Pulmonary artery endothelial cell (primary cell): ENCODE results near the gene DOCK3. TPM values are rescaled to one million over a fixed set of nuclear protein-coding genes. Genes with fewer than 3 reads are reported as not detected.
"Not testable (repeated sequence)": the region's sequence is repeated elsewhere in the genome, so short reads cannot be mapped to it uniquely, and the experiment has no call there.

Experiments
- DNase-seq: peaks from one replicate; pipeline ENCODE4 v3.0.0-alpha.2; 2011; ENCODE audit warnings: low read depth, low spot score
- total RNA-seq: library from RNA; depleted of rRNA; stranded (reverse); fragments of >200 nt; gene quantifications from 2 replicates; pipeline ENCODE4 v1.2.3, GENCODE V29; 2014

The DOCK3 gene
- total RNA-seq, 1 donor from 2014 or later, result under 0.01 TPM

DNA sequence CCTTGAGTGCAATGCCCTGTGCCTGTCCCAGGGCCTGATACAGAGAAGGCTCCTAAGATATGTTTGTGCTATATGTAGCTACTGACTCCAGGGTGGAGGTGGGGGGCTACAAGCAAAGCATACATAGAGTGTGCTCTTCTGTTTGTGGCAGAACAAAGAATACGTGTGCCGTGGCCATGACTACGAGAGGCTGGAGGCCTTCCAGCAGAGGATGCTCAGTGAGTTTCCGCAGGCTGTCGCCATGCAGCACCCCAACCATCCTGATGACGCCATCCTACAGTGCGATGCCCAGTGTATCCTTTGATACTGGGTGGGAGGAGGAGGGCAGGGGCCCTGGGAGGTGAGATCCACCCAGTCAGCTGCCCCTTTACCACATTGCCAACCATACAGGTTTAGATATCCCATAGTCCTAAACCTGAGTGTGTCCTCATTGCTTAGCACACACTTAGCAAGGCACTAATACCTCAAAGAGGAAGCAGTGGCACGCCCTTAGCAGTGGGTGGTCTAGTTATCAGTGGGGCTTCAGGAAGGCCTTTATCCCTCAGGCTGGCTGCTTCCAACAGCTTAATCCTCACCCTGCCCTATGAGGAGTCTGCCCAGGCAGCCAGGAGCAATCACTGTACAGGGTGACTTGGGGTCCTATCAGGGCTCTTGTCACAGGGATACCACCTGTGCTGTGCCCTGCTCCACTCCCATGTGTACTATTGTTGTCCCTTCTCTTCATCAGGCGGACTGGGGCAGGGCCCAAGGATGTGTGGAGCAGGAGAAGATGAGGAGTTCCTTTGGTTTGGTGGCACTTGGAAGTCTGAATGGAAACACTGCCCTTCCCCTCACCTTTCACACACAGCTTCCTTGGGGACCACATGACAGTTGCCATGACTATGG is 680.2 kb downstream of the DOCK3 start:
- DNase-seq, result no peak

DNA sequence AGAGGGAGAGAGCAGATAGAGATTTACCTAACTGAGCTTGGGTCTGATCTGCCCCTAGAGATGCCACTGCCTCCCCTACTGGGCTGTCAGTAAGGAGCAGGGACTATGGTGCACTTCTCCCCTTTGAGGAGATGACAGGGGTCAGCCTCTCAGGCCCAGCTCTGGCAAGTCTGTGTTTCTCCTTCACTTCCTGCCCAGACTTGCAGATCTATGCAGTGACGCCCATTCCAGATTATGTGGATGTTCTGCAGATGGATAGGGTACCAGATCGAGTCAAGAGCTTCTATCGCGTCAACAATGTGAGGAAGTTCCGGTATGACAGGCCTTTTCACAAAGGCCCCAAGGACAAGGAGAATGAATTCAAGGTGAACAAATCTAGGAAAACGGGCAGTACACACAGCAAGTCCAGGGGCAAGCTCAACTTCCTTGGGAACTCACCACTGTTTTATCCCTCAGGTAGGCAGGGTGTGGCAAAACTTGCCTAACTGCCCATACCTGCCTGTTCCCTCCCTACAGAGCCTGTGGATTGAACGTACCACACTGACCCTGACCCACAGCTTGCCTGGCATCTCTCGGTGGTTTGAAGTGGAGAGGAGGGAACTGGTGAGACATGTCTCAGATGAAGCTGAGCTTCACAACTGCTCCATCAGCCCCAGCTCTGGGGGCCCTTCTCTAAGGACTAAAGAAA is 681.3 kb downstream of the DOCK3 start:
- DNase-seq, result no peak

DNA sequence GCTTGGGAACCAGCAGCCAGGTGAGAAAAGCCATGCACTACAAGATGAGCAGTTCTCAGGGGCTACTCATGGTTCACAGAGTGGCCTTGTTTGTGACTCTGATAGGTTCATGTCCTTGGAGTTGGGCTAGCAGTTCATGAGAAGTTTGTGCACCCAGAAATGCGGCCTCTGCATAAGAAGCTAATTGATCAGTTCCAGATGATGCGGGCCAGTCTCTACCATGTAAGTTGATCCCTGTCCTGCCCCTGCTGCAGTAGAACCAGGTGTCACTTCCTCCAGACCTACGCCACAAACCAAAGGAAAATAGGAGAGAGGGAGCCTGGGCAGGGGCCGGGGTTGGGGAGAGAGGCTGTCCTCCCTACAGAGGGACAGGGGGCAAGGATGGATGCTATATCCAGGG is 683.1 kb downstream of the DOCK3 start:
- DNase-seq, result no peak

DNA sequence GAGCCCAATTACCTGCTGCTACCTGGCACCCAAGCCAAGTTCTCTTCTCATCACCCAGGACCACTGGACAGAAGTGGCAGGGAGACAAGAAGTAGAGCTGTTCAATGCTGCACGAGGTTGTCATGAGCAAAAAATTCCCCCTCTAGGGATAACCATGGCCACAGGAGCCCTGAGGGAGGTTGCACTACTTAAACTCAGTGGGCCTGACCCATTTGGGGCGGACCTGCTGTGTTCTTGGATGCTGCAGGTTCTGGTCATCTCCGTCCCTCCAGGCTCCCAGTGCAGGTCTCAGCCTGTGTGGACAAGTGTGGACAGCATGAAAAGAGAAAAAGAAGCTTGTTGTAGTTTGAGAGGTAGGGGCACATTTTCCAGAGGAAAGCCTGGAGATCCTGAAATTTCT is 684.3 kb downstream of the DOCK3 start:
- no peak for DNase-seq

DNA sequence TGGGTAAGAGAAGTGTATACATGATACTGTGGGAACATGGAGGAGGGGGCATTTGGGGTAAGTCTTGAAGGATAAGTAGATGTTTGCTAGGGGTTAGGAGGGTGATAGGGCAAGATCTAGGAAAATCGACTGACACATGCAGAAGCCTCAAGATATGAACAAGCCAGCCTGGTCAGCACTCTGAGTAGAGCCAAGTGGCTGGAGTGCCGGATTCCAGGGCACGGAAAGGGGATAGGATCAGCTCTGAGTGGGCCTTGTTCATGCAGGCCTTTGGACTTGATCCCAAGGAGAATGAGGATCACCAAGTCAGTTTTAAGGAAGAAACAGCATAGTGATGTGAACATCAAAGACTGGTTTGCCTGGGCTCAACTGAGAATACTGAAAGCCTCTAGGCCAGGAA is 686.1 kb downstream of the DOCK3 start:
- DNase-seq, result no peak

DNA sequence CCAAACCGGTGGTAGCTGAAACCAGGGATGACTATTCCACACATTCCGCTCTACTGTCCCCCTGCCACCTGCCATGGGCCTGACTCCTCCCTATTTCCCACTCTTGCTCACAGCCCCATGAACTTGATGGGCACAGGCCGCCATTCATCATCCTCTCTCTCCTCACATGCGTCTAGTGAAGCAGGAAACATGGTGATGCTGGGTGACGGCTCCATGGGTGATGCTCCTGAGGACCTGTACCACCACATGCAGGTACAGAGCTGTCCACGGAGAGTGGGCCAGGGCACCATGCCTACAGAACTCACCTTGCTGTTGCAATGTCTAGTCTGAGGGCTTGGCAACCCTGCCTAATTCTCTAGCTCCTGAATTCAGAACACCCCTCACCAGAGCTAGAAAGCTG is 687.0 kb downstream of the DOCK3 start:
- no peak for DNase-seq

DNA sequence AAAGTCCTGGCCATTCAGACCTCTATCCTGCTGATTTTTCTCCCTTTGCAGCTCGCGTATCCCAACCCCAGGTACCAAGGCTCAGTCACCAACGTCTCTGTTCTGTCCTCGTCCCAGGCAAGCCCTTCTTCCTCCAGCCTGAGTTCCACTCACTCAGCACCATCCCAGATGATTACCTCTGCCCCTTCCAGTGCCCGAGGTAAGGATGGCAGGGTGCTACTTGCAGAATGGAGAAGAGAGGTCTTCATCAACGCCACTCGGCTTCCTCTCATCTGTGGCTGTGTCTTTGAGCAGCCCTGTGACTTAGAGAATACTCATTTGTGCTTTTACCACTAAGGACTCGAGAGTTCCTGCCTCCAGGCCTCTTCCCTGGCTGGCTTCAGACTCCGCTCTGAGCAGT is 687.7 kb downstream of the DOCK3 start:
- DNase-seq, result no peak

DNA sequence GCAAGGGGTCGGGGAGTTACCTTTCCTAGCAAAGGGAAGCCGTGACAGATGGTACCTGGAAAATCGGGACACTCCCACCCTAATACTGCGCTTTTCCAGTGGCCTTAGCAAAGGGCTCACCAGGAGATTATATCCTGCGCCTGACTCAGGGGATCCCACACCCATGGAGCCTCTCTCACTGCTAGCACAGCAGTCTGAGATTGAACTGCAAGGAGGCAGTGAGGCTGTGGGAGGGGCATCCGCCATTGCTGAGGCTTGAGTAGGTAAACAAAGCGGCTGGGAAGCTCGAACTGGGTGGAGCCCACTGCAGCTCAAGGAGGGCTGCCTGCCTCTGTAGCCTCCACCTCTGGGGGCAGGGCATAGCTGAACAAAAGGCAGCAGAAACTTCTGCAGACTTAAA is 693.5 kb downstream of the DOCK3 start:
- not testable (repeated sequence) for DNase-seq

DNA sequence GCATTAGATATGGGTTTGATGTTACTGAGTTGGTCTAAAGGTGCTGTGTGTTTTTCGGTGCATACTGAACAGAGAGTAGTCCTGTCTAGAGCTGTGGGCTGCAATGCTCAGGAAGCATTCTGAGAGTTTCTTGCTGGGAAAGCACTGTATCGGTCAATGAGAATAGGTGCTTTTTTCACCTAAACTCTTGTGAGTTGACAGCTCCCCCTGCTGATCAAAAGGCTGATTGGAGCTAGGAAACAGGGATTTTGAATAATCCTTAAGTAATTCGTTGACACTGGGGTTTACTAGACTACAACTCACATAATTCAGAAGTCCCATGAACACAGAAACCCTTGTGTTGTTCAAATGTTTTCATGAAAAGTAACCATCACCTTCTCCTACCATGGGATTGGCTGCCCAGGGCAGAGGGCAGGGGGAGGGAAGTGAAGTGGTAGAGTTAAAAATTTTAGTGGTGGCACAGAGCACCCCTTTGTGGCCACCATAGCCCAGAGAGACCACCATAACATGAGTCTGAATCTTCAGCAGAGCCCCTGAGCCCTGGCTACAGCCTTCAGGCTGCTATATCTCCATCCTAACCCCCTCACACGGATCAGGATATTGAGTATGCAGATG is 697.3 kb downstream of the DOCK3 start:
- no peak for DNase-seq

DNA sequence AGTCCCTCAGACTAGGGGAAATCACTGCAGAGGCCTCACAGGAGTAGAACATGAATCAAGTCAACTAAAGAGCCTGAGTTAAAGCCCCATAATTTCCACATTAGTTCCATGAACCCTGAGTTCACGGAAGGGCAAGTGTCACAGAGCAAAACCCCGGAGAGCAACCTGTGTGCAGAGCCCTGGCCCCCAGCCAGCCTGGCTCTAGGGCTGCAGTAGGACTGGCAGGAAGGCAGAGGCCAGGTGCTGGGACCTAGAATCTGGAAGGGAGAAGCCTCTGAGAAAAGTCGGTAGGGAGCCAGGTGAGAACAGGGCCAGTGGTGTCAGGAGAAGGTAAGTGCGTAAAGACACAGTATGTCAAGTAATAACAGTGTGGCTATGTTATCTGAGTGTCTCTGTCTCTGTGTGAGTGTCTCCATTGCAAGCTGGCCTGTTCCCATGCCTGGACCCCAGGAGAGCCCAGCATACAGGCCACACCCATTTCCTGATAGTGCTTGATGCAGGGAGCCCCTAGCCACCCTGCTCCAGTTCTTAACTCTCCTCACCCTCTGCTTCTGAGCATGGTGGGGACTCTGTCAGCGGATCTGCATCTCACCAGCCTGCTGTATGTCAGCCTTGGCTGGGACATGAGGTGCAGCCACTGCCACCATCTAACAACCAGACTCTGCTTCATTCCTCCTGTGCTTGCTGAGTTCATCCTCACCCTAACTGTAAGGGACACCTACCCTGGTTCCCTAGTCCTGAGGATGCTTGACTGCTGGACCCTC is 699.1 kb downstream of the DOCK3 start:
- DNase-seq, result no peak

DNA sequence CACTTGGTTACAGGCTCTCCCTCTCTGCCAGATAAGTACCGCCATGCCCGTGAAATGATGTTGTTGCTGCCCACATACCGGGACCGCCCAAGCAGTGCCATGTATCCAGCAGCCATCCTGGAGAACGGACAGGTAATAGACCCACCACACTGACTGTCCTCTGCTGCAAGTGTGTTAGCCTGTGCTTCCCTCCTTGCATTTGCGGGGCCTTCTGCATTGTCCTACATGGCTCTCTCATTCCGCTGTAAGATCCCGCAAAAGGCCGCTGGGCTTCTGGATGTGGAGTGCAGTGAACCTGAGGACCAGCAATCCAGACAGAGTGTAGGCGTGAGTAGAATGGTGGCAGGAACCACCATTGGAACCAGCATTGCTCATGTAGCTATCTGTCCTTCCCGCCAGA is 699.7 kb downstream of the DOCK3 start:
- DNase-seq, result no peak

DNA sequence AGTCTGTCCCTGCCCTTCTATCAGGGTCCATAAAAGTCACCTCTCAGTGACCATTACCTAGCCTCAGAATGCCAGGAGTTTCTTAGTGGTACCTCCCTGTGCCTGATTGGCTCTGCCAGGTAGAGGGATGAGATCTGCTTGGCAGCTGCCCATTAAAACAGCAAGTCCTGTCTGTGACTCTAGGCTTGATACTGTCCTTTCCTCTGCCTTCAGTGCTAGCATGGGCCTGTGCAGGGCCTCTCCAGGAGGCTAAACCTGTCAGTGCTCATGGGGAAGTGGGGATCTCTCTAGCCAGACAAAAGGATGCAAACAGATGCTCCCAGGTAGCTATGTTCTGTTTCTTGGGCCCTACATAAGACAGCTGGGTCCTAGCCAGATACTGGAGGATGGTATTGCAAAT is 700.4 kb downstream of the DOCK3 start:
- DNase-seq, result no peak

DNA sequence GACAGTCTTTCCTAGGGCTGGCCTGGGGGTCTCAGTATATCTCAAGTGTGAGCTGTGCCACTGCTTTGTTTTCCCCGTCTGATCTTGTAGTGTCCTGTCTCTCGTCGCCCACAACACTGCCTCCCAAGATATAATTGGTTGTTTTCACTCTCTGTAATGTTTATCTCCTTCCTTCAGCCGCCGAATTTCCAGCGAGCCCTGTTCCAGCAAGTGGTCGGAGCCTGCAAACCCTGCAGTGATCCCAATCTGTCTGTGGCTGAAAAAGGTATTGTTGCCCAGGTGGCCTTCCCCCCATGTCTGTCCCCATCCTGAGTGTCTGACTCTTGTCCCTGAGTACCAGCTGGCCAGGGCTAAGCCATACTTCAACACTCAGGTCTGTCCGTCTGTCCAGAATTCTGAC is 700.8 kb downstream of the DOCK3 start:
- DNase-seq, result no peak

DNA sequence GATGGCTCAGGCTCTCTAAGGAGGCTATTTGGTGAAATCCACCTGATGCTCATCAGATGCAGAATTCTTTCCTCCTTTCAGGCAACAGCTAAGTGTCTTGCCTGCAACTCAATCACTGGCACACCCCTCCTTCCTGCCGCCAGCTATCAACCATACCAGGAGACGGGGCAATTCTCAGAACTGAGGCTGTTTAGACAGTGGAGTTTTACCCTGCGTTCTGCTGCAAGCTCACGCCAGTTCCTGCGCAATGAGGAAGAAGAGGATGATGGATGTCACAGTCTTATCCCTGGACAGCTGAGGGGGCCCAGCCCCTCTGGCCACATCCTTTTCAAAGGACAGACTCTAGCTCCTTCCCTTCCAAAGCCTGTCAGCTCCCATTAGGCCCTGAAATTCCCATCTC is 703.3 kb downstream of the DOCK3 start:
- no peak for DNase-seq

DNA sequence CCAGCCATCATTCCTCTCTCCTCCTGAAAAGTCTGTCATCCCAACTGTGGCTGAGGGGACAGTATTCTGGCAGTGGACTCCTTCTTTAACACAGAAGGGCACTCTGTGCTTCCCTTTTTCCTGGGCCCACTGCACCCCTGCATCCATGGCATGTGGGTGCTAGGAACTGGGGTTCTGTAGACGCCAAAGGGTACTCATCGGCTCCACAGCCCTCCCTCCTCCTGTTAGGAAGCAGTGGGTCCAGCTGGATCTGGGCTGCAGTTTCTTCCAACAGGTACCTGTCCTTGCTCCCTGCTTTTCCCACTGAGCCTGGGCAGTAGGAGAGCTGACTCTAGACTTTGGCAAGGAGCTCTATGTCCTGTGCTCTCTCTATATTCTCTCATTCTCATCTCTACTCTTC is 704.0 kb downstream of the DOCK3 start:
- no peak for DNase-seq

DNA sequence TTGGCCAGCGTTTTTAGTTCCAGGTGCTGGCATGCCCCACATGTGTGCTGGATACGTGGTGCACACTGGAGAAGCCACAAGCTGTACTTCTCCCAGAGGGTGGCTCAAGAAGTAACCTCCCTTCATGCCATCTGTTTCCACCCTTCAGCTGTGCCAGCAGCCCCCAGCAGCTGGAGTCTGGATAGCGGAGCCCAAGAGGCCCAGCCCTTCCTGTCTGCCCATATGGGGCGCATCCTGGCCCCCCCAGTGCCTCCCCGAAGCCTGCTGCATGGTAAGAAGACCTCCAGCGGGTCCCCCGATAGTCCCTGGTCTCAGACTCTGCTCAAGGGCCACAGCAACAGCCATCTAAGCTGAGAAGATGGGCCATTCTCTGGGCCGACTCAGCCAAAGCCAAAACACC is 704.6 kb downstream of the DOCK3 start:
- DNase-seq, result no peak

DNA sequence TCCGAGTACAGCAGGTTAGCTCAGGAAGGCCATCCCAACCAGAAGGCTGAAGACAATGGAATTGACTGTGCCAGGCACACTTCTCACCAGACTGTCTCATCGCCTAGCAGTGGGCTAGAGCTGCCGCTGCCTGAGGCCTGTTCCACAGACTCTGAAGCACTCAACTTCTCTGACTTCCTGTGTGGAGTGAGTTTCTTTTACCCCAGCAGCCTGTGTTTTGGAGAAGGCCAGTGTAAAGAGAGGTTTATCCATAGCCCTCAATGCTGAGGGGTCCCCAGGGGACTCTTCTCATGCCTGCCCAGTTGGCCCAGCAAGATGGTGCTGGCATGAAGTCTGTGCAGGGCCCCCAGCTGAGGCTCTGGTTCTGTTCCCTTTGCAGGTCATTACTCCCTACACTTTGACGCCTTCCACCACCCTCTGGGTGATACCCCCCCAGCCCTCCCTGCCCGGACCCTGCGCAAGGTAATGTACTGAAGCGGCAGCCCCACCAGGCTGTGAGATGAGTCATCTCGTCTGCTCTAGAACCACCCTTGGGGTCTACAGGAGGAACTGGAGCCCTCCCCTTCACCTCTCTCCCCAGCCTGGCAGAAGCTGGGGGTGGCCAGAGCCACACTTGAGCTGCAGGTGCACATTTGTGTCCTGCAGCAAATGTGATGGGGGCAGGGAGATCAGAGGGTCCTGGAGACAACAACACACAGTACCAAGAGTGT is 705.2 kb downstream of the DOCK3 start:
- no peak for DNase-seq

DNA sequence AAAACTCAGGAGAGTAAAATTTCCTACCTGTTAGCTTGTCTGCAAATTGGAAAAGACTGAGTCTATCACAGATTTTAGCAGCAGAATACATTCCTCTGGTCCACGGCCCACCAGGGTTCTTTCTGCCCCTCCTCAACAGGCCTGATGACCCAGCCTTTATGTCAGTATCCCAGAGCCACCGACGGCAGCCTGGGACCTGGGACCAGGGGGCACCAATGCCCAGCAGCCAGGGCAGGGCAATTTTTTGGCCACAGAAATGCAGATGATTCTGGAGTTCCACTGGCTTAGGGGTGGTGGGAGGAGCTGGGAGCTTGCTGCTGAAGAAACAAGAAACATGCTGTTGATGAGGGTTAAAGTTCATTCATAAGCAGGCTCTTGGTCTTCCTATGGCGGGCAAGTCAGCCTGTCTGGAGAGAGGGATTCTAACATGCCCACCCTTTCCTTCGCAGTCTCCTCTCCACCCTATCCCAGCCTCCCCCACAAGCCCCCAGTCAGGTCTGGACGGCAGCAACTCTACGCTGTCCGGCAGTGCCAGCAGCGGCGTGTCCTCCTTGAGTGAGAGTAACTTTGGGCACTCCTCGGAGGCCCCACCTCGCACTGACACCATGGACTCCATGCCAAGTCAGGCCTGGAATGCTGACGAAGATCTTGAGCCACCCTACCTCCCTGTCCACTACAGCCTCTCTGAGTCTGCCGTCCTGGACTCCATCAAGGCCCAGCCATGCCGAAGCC is 706.0 kb downstream of the DOCK3 start:
- DNase-seq, result no peak

DNA sequence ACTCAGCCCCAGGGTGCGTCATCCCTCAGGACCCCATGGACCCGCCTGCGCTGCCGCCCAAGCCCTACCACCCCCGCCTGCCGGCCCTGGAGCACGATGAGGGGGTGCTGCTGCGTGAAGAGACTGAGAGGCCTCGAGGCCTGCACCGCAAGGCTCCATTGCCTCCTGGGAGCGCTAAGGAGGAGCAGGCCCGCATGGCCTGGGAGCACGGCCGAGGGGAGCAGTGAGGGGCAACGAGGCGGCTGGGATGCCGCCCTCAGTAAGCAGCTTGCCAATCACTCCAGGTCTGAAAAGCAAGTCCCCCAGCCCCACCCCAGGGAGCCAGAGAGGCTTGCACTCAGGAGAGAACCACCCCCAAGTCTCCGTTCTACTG is 706.6 kb downstream of the DOCK3 start:
- DNase-seq, result no peak

DNA sequence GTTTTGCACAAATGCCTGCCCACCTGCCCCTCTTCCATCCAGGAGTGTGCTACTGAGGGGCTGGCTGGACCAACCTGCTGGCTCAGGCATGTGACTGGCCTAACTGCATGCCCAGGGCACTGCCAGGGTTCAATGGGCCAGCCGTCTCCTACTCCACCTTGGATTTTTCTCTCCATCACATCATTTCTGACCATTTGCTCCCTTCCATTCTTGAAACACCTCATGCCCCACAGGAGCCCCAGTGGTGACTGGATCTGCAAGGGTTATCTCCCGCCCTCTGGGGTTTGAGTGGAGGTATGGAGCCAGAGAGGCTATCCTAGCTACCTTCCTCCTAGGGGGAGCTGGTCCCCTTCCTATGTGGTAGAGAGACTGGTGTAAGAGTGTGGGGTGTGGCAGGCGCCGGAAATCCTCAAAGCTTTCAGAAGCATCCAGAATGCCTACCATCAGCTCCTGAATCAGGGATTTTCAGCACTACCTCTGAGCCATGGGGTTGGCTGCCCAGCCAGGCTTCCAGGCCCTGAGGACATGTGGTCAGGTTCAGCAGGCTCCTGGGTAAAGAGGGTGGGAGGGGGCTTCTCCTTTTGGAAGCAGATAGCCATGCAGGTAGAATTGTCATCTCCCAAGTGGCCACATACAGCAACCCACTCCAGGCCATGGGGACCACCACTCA is 707.5 kb downstream of the DOCK3 start:
- DNase-seq, result no peak
